HG03025 (cell line): Measurements from ENCODE around the gene LURAP1L.

Experiments
- ATAC-seq: cut with Tn5 transposase; IDR thresholded peaks from one replicate; pipeline ENCODE4 v1.9.1; 2021; ENCODE audit warnings: mild to moderate bottlenecking, moderate library complexity; ENCODE audit not compliant: unreplicated experiment, low FRiP score

Gene LURAP1L

GRCh38 chr9:12808569-12808968, 33.7 kb downstream of the LURAP1L start:
- ATAC-seq: no peak

GRCh38 chr9:12809720-12810119, 34.9 kb downstream of the LURAP1L start:
- no peak for ATAC-seq

GRCh38 chr9:12811935-12812334, 37.1 kb downstream of the LURAP1L start:
- ATAC-seq: no peak

DNA sequence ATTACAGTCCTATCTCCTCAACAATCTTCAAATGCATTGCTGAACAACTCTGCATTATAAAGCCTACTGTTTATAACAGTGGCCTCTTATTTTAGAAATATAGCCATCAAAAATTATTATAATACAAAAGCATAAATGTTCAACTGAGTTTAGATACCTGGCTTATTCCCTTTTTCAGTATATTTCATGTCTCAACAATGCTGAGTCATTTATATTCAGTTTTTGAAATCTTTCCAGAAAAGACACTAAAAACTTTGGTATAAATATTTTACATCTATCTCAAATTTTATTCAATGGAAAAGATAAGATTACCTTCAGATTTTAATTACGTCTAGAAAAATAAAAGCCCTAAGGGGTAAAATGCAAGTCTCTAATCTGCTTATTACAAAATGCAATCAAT, 37.9 kb downstream of the LURAP1L start:
- ATAC-seq: no peak

DNA sequence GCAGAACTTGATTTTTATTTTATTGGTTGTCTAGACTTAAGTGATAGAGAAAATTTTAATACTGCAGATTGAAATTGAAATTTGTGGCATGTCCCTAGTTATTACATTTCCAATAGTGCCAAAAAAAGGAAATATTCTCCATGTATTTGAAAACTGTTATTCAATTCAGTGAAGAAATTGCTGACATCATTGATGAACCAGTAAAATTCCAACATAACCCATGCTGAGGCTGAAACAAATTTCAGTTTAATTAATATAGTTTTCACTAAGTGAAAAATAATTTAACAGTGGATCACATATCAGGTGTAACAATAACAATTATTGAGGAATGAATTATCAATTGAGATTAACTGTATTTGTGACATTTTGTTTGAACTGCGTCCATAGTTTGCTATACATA, 38.7 kb downstream of the LURAP1L start:
- ATAC-seq: no peak

- no peak for ATAC-seq
Measured at GRCh38 chr9:12813960-12814876, 39.4 kb downstream of the LURAP1L start.

GRCh38 chr9:12814877-12815237, 40.0 kb downstream of the LURAP1L start:
- ATAC-seq: no peak

GRCh38 chr9:12815888-12816287, 41.1 kb downstream of the LURAP1L start:
- no peak for ATAC-seq

DNA sequence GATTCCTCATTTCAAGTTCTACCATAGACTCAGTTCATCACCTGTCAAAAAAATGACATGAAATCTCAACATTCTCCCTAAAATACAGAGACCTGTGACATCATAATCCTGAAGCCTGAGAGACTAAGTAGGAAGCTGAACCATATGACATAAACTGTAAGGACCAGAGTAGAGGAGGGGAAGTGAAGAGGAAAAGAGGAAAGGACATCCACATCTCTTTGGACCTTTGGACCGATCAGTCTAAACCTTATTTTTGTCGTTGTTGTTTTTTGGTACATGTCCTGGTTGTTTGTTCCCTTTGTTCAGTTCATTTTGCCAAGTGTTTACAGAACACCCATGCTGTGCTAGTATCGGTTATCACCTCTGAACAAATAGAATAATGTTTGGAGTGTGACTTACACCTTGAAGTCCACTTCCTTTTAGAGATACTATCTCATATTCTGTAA, 41.9 kb downstream of the LURAP1L start:
- no peak for ATAC-seq

DNA sequence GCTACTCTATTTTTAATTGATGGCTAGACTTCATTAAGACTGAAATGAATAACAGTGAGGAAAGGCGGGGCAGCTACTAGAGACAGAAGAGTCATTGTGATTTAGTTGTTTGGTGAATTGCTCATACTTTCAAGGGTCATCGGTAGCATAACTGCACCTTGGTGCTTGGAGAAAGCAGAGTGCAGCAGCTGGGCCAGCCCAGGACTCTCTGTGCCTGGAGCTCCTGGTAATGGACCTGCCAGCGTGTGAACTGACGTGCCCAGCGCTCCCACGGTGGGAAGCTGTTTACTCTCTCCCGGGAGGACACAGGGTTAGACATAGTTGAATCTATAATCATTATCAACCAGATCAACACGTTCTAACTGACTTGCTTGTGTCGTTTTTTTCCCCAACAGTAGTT, 42.9 kb downstream of the LURAP1L start:
- no peak for ATAC-seq

GRCh38 chr9:12818431-12819000, 43.7 kb downstream of the LURAP1L start:
- ATAC-seq: no peak

DNA sequence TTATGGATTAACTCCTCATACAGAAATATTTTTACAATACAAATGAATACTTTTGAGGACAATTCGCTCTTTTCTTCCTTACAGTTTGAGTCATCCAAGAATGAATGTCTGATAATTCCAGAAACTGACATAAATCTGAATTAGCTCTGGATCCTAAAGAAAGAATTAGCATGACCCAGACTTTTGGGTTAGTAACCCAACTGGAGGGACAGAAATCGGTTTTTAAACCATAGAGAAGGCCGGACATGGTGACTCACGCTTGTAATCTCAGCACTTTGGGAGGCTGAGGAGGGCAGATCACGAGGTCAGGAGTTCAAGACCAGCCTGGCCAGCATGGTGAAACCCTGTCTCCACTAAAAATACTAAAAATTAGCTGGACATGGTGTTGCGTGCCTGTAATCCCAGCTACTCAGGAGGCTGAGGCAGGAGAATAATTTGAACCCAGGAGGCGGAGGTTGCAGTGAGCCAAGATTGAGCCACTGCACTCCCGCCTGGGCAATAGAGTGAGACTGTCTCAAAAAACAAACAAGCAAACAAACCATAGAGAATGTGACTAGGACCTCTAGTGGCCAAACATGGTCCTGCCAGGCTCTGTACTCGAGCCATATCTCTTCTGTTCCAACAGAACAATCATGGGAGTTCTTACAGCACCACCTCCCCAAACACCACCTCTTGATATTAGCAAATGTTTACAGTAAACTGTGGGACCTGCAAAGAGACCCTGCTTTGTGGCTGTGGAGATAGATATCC, 44.8 kb downstream of the LURAP1L start:
- peak; percentile 93 for ATAC-seq

- no peak for ATAC-seq
Measured at GRCh38 chr9:12822111-12822510, 47.3 kb downstream of the LURAP1L start.

GRCh38 chr9:12826924-12827565, 52.2 kb downstream of the LURAP1L start:
- ATAC-seq: no peak

- ATAC-seq: no peak
Measured at GRCh38 chr9:12833701-12834100, 58.9 kb downstream of the LURAP1L start.

- no peak for ATAC-seq
Measured at GRCh38 chr9:12838546-12838945, 63.7 kb downstream of the LURAP1L start.

- ATAC-seq: no peak
Measured at GRCh38 chr9:12843735-12844134, 68.9 kb downstream of the LURAP1L start.

- no peak for ATAC-seq
Measured at GRCh38 chr9:12846035-12846434, 71.2 kb downstream of the LURAP1L start.

GRCh38 chr9:12847561-12847960, 72.7 kb downstream of the LURAP1L start:
- no peak for ATAC-seq

DNA sequence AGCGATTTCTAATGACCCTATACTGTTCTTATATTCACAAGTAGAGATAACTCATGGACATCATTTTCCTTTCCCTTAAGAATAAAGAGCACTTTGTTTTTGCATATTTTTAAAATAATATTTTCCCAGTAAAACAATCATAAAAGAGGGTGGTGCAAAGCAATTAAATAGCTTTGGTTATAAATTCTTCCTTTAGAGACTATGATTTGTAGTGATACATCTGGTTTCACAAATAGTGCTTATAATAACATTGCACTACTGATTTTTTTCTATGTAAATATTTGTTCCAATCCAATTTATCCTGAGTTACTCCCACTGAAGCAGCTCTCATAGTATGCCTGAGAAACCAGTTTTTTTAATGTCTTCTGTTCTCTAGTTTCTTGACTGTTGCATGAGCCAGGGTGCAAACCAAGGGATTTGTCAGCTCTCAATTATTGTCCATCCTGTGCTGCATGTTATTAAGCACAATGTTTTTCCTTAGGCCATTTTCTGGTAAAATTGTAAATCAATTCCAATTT, 74.7 kb downstream of the LURAP1L start:
- no peak for ATAC-seq
